Measurements from ENCODE around the gene TYRO3. TPM values are rescaled to one million over a fixed set of nuclear protein-coding genes. Genes with fewer than 3 reads are reported as not detected.
"Not testable (repeated sequence)": the region's sequence is repeated elsewhere in the genome, so short reads cannot be mapped to it uniquely, and the experiment has no call there.

The TYRO3 gene
- total RNA-seq, 1 donor from 2014 or later = 16.4 TPM

DNA sequence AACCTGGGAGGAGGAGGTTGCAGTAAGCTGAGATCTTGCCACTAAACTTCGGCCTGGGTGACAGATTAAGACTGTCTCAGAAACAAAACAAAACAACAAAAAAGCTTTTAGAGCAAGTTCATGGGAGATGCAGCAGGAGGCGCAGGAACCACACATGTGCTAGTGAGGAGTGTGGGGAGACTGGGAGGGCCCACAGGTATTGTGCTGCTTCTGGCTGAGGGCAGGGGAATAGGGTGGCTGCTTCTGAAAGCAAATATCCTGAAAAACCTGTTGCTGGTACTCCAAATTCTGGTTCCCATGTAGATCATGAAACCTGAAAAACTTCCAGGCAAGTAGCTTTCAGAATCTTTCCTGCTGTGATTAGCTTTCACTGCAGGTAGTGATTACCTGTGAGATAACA, 22.1 kb downstream of the TYRO3 start:
- no peaks in the 10 kb centered on the region for H3K27me3 Mint-ChIP-seq (ENCODE audit: low read depth)
- H3K36me3 Mint-ChIP-seq (ENCODE audit: low read depth) = no peaks in the 10 kb centered on the region
- TF ChIP-seq, protein P1, sequence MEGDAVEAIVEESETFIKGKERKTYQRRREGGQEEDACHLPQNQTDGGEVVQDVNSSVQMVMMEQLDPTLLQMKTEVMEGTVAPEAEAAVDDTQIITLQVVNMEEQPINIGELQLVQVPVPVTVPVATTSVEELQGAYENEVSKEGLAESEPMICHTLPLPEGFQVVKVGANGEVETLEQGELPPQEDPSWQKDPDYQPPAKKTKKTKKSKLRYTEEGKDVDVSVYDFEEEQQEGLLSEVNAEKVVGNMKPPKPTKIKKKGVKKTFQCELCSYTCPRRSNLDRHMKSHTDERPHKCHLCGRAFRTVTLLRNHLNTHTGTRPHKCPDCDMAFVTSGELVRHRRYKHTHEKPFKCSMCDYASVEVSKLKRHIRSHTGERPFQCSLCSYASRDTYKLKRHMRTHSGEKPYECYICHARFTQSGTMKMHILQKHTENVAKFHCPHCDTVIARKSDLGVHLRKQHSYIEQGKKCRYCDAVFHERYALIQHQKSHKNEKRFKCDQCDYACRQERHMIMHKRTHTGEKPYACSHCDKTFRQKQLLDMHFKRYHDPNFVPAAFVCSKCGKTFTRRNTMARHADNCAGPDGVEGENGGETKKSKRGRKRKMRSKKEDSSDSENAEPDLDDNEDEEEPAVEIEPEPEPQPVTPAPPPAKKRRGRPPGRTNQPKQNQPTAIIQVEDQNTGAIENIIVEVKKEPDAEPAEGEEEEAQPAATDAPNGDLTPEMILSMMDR (IDR thresholded peaks at IDR 0.05) = peak; percentile 44
- DNase-seq (ENCODE audit: low spot score) = no peak
- H3K4me1 Mint-ChIP-seq (ENCODE audit: low read depth) = peaks cover 21% of the 10 kb centered on the region
- H3K4me3 Mint-ChIP-seq (ENCODE audit: unreplicated experiment) = no peak overlapping the region
- no peaks in the 10 kb centered on the region for H3K9me3 Mint-ChIP-seq (ENCODE audit: low read depth)
- H3K27ac Mint-ChIP-seq (ENCODE audit: unreplicated experiment) = no peak overlapping the region

DNA sequence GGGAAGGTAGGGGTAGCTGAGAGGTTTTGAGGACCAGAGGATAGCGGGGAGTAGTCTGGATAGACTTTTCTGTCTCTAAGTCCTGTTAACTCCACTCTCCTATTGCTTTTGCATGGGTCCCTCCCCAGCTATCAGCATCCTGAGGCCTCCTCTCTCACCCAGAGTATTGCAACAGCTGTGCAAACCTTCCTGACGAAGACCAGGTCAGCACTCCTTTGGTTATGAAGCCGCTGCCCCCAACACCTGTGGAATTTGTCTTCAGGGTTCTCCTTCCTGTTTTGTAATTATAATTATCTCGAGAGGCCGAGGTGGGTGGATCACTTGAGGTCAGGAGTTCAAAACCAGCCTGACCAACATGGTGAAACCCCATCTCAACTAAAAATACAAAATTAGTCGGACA, 24.8 kb downstream of the TYRO3 start:
- H3K4me3 Mint-ChIP-seq (ENCODE audit: unreplicated experiment) = no peak overlapping the region
- H3K27ac Mint-ChIP-seq (ENCODE audit: unreplicated experiment) = no peak overlapping the region

DNA sequence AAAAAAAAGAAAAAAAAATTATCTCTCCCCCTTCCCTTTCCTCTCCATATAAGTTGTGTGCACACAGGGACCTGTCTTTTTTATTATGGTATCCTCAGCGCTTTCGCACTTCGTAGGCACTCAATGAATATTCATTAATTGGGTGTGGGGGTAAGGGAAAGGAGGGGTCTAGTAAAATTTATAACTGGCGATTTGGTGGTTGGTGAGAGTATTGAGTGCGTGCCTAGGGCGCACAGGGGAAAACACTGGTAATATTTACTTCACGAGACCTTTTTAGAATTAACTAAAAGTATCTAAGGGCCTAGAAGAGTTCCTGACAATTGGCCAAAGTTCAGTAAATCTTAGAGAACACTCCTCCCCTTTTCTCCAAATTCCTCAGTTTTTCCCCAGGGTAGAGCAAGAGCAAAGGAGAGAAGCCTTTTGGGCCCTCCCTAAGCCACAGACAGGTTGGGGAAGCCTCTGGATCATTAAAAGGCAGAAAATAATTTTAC, 25.7 kb downstream of the TYRO3 start:
- H3K9me3 Mint-ChIP-seq (ENCODE audit: low read depth) = no peaks in the 10 kb centered on the region
- no peak for DNase-seq (ENCODE audit: low spot score)
- TF ChIP-seq, protein P1 (IDR thresholded peaks at IDR 0.05) = no peak
- no peaks in the 10 kb centered on the region for H3K27me3 Mint-ChIP-seq (ENCODE audit: low read depth)
- peaks cover 9% of the 10 kb centered on the region for H3K4me1 Mint-ChIP-seq (ENCODE audit: low read depth)
- peak overlapping the region; percentile 4 for H3K27ac Mint-ChIP-seq (ENCODE audit: unreplicated experiment)
- H3K4me3 Mint-ChIP-seq (ENCODE audit: unreplicated experiment) = peak overlapping the region; percentile 48
- H3K36me3 Mint-ChIP-seq (ENCODE audit: low read depth) = no peaks in the 10 kb centered on the region

More for the DNA sequence above, 24.8 kb downstream of the TYRO3 start:
- DNase-seq (ENCODE audit: low spot score) = no peak
- peaks cover 17% of the 10 kb centered on the region for H3K4me1 Mint-ChIP-seq (ENCODE audit: low read depth)
- H3K27me3 Mint-ChIP-seq (ENCODE audit: low read depth) = no peaks in the 10 kb centered on the region
- TF ChIP-seq, protein P1 (IDR thresholded peaks at IDR 0.05) = no peak
- no peaks in the 10 kb centered on the region for H3K36me3 Mint-ChIP-seq (ENCODE audit: low read depth)
- H3K9me3 Mint-ChIP-seq (ENCODE audit: low read depth) = no peaks in the 10 kb centered on the region

DNA sequence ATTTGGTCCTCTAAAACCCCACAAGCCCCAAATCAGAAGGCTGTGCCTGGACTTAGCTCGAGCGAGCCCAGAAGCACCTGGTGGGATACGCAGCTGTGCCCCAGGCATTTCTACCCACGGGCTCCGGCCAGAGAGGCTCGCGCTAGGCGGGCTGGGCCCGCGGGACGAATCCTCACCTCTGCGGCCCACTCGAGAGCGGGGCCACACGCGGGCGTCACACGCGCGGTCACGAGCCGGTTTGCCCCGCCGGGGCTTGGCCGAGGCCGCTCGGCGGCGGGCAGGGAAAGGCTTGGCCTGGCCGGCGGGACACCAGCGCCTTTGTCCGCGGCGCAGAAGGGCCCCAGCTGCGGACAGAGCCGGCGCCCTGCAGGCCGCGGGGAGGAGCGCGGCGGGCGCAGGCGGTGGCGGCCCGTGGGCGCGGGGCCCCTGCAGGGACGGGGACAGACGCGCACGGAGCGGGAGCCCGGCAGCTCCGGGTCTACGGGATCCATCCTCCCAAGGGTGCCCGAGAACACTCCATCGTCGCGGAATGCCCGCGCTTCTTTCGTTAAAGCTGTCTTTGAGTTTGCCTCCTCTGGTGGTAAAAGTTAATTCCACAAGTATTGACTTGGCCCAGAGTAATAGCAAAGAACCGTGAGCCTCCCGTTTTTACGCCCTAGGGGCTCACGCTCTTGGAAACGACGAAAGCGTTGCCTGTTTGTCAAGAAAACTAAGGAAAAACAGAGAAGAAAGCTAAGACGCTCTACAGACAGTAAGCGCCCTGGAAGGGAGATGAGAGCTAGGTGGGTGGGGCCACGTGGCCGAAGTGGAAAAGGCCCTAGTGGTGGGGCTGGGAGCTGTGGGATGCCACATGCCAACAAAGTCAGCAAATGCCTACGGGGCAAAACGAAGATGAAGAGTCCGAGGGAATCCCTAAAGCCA, 26.4 kb downstream of the TYRO3 start:
- H3K4me3 Mint-ChIP-seq (ENCODE audit: unreplicated experiment) = peak overlapping the region; percentile 76
- peaks cover 9% of the 10 kb centered on the region for H3K4me1 Mint-ChIP-seq (ENCODE audit: low read depth)
- peaks cover 5% of the 10 kb centered on the region for H3K27me3 Mint-ChIP-seq (ENCODE audit: low read depth)
- H3K27ac Mint-ChIP-seq (ENCODE audit: unreplicated experiment) = peak overlapping the region; percentile 92
- TF ChIP-seq, protein P1 (IDR thresholded peaks at IDR 0.05) = peak; percentile 79
- no peaks in the 10 kb centered on the region for H3K36me3 Mint-ChIP-seq (ENCODE audit: low read depth)
- no peak for DNase-seq (ENCODE audit: low spot score)
- no peaks in the 10 kb centered on the region for H3K9me3 Mint-ChIP-seq (ENCODE audit: low read depth)

DNA sequence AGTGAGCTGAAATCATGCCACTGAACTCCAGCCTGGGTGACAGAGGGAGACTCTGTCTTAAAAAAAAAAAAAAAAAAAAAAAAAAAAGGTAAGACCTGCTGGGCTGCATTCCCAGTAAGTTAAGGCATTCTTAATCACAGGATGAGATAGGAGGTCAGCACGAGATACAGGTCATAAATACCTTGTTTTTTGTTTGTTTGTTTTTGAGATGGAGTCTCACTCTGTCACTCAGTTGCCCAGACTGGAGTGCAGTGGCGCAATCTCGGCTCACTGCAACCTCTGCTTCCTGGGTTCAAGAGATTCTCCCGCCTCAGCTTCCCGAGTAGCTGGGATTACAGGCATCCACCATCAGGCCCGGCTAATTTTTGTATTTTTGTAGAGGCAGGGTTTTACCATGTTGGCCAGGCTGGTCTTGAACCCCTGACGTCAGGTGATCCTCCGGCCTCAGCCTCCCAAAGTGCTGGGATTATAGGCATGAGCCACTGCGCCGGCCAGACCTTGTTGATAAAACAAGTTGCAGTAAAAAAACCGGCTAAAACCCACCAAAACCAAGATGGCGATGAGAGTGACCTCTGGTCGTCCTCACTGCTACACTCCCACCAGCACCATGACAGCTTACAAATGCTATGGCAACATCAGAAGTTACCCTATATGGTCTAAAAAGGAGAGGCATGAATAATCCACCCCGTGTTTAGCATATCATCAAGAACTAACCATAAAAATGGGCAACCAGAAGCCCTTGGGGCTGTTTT, 27.7 kb downstream of the TYRO3 start:
- not testable (repeated sequence) for H3K36me3 Mint-ChIP-seq (ENCODE audit: low read depth); H3K27ac Mint-ChIP-seq (ENCODE audit: unreplicated experiment); H3K4me3 Mint-ChIP-seq (ENCODE audit: unreplicated experiment); H3K9me3 Mint-ChIP-seq (ENCODE audit: low read depth); DNase-seq (ENCODE audit: low spot score); H3K4me1 Mint-ChIP-seq (ENCODE audit: low read depth)
- H3K27me3 Mint-ChIP-seq (ENCODE audit: low read depth) = peaks cover 13% of the 10 kb centered on the region

DNA sequence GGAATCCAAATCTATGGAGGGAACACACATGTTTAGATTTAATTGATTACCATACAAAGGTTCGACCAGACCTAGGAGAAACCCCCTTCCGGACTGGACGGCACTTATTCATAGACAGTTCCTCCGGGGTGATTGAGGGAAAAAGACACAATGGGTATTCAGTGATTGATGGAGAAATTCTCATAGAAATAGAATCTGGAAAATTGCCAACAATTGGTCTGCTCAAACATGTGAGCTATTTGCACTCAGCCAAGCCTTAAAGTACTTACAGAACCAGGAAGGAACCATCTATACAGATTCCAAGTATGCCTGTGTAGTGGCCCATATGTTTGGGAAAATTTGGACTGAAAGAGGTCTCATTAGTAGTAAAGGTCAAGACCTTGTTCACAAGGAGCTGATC, 30.0 kb downstream of the TYRO3 start:
- H3K27me3 Mint-ChIP-seq (ENCODE audit: low read depth) = peaks cover 27% of the 10 kb centered on the region
- H3K4me1 Mint-ChIP-seq (ENCODE audit: low read depth); H3K36me3 Mint-ChIP-seq (ENCODE audit: low read depth); DNase-seq (ENCODE audit: low spot score); H3K4me3 Mint-ChIP-seq (ENCODE audit: unreplicated experiment); H3K9me3 Mint-ChIP-seq (ENCODE audit: low read depth); H3K27ac Mint-ChIP-seq (ENCODE audit: unreplicated experiment): not testable (repeated sequence)

DNA sequence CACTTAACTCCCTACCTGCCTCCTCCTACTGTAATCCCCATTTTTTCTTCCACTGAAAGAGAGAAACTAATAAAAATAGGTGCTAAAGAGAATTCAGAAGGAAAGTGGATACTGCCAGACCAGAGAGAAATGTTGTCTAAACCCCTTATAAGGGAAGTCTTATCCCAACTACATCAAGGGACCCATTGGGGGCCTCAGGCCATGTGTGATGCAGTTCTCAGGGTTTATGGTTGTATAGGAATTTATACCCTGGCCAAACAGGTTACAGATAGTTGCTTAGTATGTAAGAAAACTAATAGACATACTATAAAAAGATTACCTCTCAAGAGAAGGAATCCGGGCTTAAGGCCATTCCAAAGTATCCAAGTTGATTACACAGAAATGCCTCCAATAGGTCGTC, 30.6 kb downstream of the TYRO3 start:
- not testable (repeated sequence) for H3K4me3 Mint-ChIP-seq (ENCODE audit: unreplicated experiment); H3K9me3 Mint-ChIP-seq (ENCODE audit: low read depth); H3K36me3 Mint-ChIP-seq (ENCODE audit: low read depth); DNase-seq (ENCODE audit: low spot score); H3K27ac Mint-ChIP-seq (ENCODE audit: unreplicated experiment); H3K4me1 Mint-ChIP-seq (ENCODE audit: low read depth)
- peaks cover 27% of the 10 kb centered on the region for H3K27me3 Mint-ChIP-seq (ENCODE audit: low read depth)

DNA sequence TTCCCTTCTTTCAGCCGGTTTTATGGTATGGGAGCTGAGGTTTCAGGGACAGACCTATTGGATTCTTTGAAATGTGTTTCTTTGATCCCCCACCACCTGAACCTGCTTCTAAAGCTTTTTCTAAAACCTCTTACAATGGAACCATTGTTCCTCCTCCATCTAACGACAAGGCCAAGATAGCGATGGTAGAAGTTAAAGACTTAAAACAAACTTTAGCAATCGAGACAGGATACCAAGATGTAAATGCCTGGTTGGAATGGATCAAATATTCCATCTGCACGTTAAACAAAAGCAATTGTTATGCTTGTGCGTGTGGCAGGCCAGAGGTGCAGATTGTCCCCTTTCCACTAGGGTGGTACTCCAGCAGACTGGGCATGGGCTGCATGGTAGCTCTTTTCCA, 32.2 kb downstream of the TYRO3 start:
- H3K36me3 Mint-ChIP-seq (ENCODE audit: low read depth); H3K4me1 Mint-ChIP-seq (ENCODE audit: low read depth); H3K27ac Mint-ChIP-seq (ENCODE audit: unreplicated experiment); H3K4me3 Mint-ChIP-seq (ENCODE audit: unreplicated experiment); H3K9me3 Mint-ChIP-seq (ENCODE audit: low read depth); DNase-seq (ENCODE audit: low spot score): not testable (repeated sequence)
- peaks cover 27% of the 10 kb centered on the region for H3K27me3 Mint-ChIP-seq (ENCODE audit: low read depth)
